Cardiac muscle cell (in vitro differentiated cells and primary cell): ENCODE data around the gene CHCHD3. TPM values are rescaled to one million over a fixed set of nuclear protein-coding genes. Genes with fewer than 3 reads are reported as not detected.
A peak's percentile ranks its signal among the peaks of the same experiment; 100 is the strongest.

Experiments
- DNase-seq, 2 donors: peaks; one replicate each; pipeline versions ENCODE4 v3.0.0 to v3.0.0-alpha.2; 2010 to 2017; ENCODE audit warnings: low read depth in 1 of 2, low spot score in 1 of 2
- H3K27ac ChIP-seq: fragments of 200-600 bp; sonication (generic); 2 replicates; pipeline ENCODE4 v1.5.1; 2016
- H3K27me3 ChIP-seq: fragments of 200-600 bp; sonication (generic); 2 replicates; pipeline ENCODE4 v1.6.0; 2016; ENCODE audit warnings: control low read depth
- H3K36me3 ChIP-seq: fragments of 200-600 bp; sonication (generic); 2 replicates; pipeline ENCODE4 v1.5.1; 2016; ENCODE audit warnings: control low read depth
- H3K4me1 ChIP-seq: fragments of 200-600 bp; sonication (generic); 2 replicates; pipeline ENCODE4 v1.8.1; 2017; ENCODE audit warnings: low read depth, mild to moderate bottlenecking, mixed run types
- H3K4me3 ChIP-seq: fragments of 200-600 bp; sonication (generic); 2 replicates; pipeline ENCODE4 v1.5.1; 2016; ENCODE audit warnings: mild to moderate bottlenecking
- H3K9me3 ChIP-seq: fragments of 200-600 bp; sonication (generic); 2 replicates; pipeline ENCODE4 v1.5.1; 2017; ENCODE audit warnings: low read depth, mild to moderate bottlenecking, control low read depth
- polyA plus RNA-seq: library from polyadenylated mRNA; unstranded; fragments of >200 nt; fragmentation: Nextera tagmentation; extraction: Ambion mirVana; gene quantifications from 2 replicates; pipeline ENCODE4 v1.2.1, GENCODE V29; 2016
- total RNA-seq: library from RNA; depleted of rRNA; stranded (reverse); fragments of >200 nt; gene quantifications from 2 replicates; pipeline ENCODE4 v1.2.3, GENCODE V29; 2016
- TF ChIP-seq, protein P1 (sequence below): IDR thresholded peaks from 2 replicates; pipeline ENCODE4 v1.5.1; 2012; ENCODE audit warnings: low read depth, mild to moderate bottlenecking, low read length

Gene CHCHD3
- total and polyA plus RNA-seq, 2 experiments from 2014 or later: 95.1 to 127 TPM

GRCh38 chr7:132780822-132781221 lies 301.1 kb downstream of the CHCHD3 start:
- H3K4me3 ChIP-seq: no peak overlapping the region
- H3K27me3 ChIP-seq: no peaks in the 10 kb centered on the region
- peaks cover 3% of the 10 kb centered on the region for H3K36me3 ChIP-seq
- H3K27ac ChIP-seq: no peak overlapping the region
- DNase-seq: no peak
- H3K4me1 ChIP-seq: peaks cover 5% of the 10 kb centered on the region
- H3K9me3 ChIP-seq: no peaks in the 10 kb centered on the region
- TF ChIP-seq, protein P1, sequence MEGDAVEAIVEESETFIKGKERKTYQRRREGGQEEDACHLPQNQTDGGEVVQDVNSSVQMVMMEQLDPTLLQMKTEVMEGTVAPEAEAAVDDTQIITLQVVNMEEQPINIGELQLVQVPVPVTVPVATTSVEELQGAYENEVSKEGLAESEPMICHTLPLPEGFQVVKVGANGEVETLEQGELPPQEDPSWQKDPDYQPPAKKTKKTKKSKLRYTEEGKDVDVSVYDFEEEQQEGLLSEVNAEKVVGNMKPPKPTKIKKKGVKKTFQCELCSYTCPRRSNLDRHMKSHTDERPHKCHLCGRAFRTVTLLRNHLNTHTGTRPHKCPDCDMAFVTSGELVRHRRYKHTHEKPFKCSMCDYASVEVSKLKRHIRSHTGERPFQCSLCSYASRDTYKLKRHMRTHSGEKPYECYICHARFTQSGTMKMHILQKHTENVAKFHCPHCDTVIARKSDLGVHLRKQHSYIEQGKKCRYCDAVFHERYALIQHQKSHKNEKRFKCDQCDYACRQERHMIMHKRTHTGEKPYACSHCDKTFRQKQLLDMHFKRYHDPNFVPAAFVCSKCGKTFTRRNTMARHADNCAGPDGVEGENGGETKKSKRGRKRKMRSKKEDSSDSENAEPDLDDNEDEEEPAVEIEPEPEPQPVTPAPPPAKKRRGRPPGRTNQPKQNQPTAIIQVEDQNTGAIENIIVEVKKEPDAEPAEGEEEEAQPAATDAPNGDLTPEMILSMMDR: no peak

- Histone ChIP-seq H3K4me3 (no peak overlapping the region), H3K4me1 (peaks cover 5% of the 10 kb centered on the region), H3K27ac (no peak overlapping the region), H3K9me3 (no peaks in the 10 kb centered on the region), H3K36me3 (peaks cover 3% of the 10 kb centered on the region), H3K27me3 (no peaks in the 10 kb centered on the region)
- TF ChIP-seq, protein P1: no peak
- peak in 1 of 2 donors; percentile 3 for DNase-seq
Observed at GRCh38 chr7:132779164-132779563, 302.7 kb downstream of the CHCHD3 start.

GRCh38 chr7:132778761-132779160 lies 303.1 kb downstream of the CHCHD3 start:
- Histone ChIP-seq H3K27me3 (no peaks in the 10 kb centered on the region), H3K4me1 (peaks cover 5% of the 10 kb centered on the region), H3K4me3 (no peak overlapping the region), H3K9me3 (no peaks in the 10 kb centered on the region), H3K36me3 (no peaks in the 10 kb centered on the region), H3K27ac (no peak overlapping the region)
- TF ChIP-seq, protein P1: no peak
- no peak for DNase-seq

DNA sequence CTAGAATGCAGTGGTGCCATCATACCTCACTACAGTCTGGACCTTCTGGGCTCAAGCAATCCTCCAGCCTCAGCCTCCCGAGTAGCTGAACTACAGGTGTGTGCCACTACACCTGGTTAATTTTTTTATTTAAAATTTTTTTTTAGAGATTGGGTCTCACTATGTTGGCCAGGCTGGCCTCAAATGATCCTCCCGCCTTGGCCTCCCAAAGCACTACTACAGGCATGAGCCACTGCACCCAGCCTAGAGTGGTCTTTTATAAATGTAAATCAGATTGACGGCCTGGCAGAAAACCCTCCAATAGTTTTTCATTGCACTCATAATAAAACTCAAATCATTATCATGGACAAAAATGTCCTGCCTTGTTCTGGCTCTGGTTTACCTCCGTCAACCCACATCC lies 303.9 kb downstream of the CHCHD3 start:
- no peak overlapping the region for H3K27ac ChIP-seq
- DNase-seq: no peak

DNA sequence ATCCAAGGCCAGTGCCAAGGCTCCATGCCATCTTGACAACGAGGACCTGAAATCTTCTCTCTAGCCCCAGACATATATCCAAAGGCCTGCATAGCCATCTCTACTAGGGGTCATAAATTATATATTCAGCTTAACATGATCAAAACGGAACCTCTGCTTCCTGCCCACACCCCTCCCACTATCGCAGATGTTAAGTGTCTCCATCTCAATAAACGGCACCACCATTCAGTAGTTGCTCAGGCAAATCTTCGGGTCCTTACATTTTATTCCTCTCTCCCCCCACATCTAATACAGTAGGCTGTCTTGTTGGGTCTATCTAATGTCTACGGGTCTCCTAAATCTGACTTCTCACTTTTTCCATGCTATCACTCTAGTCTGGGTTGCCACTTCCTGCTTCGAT lies 304.5 kb downstream of the CHCHD3 start:
- no peaks in the 10 kb centered on the region for H3K36me3 ChIP-seq

More for the DNA sequence above, 303.9 kb downstream of the CHCHD3 start:
- Histone ChIP-seq H3K9me3 (no peaks in the 10 kb centered on the region), H3K27me3 (no peaks in the 10 kb centered on the region), H3K4me1 (peaks cover 5% of the 10 kb centered on the region), H3K4me3 (no peak overlapping the region), H3K36me3 (no peaks in the 10 kb centered on the region)
- TF ChIP-seq, protein P1: no peak

More for the DNA sequence above, 304.5 kb downstream of the CHCHD3 start:
- Histone ChIP-seq H3K27me3 (no peaks in the 10 kb centered on the region), H3K4me3 (no peak overlapping the region), H3K4me1 (peaks cover 5% of the 10 kb centered on the region), H3K9me3 (no peaks in the 10 kb centered on the region), H3K27ac (no peak overlapping the region)
- TF ChIP-seq, protein P1: no peak
- DNase-seq: no peak
